ENCODE data around the gene NBR1. TPM values are rescaled to one million over a fixed set of nuclear protein-coding genes. Genes with fewer than 3 reads are reported as not detected.
A peak's percentile ranks its signal among the peaks of the same experiment; 100 is the strongest.

NBR1 gene
- total and polyA plus RNA-seq, 12 donors, result 28.5 to 120 (median 103) TPM

GRCh38 chr17:43211123-43211479, 40.1 kb downstream of the NBR1 start:
- Histone ChIP-seq H3K27ac (peak overlapping the region in 9 of 10 donors; percentile 71 to 90 (median 84)), H3K9me3 (no peaks in the 10 kb centered on the region), H3K4me1 (peaks cover 0 to 33% (median 20%) of the 10 kb centered on the region in 9 donors), H3K36me3 (peaks cover 0 to 82% (median 28%) of the 10 kb centered on the region in 9 donors), H3K27me3 (no peaks in the 10 kb centered on the region), H3K4me3 (peak overlapping the region in 9 of 10 donors; percentile 53 to 72 (median 68))
- TF ChIP-seq CTCF (IDR thresholded peaks at IDR 0.05), result no peak
- intact Hi-C loops (cut with DNase I), result loop anchor here in 3 of 10 donors (5.0 to 10.0 kb wide), 3 partner anchors 34 to 121 kb away; no protein-coding TSS in a partner anchor
- WGBS, 2 donors, result 45 to 50% methylated on average over 2 of the region's 2 CpGs
- ATAC-seq (no peak), DNase-seq (no peak)

- DNase-seq (peak; percentile 78 to 81), ATAC-seq (peak; percentile 88 to 96 (median 94))
- peak within 1 kb of the TSS; percentile 64 to 90 (median 83) for H3K27ac ChIP-seq
- 2 to 5% methylated on average over 54 of the region's 54 CpGs for WGBS, 2 donors
- H3K4me1 ChIP-seq, result peaks cover 0 to 33% (median 20%) of the 10 kb centered on the region in 9 donors
- H3K9me3 ChIP-seq, result no peaks in the 10 kb centered on the region
- H3K4me3 ChIP-seq, result peak within 1 kb of the TSS; percentile 42 to 72 (median 68)
- H3K36me3 ChIP-seq, result peaks cover 0 to 82% (median 32%) of the 10 kb centered on the region in 9 donors
- intact Hi-C loops (cut with DNase I), result loop anchor here in 3 of 10 donors (5.0 to 10.0 kb wide), 3 partner anchors 34 to 121 kb away; no protein-coding TSS in a partner anchor
- TF ChIP-seq CTCF (IDR thresholded peaks at IDR 0.05), result peak in 7 of 9 donors; percentile 15 to 52 (median 39)
- no peaks in the 10 kb centered on the region for H3K27me3 ChIP-seq
Measured at GRCh38 chr17:43211480-43212402, 40.7 kb downstream of the NBR1 start, which contains the start of gene TMEM106A. Gene TMEM106A (plus strand): TSS chr17:43211875. CDS start chr17:43213042, 1,167 bp downstream.

GRCh38 chr17:43212641-43213490, 41.9 kb downstream of the NBR1 start:
- DNase-seq (no peak), ATAC-seq (peak in 3 of 8 donors; percentile 9 to 27 (median 18))
- H3K4me3 ChIP-seq, result peak overlapping the region in 9 of 10 donors; percentile 53 to 72 (median 68)
- H3K27me3 ChIP-seq, result no peaks in the 10 kb centered on the region
- peak overlapping the region in 8 of 10 donors; percentile 71 to 90 (median 84) for H3K27ac ChIP-seq
- H3K36me3 ChIP-seq, result peaks cover 0 to 82% (median 23%) of the 10 kb centered on the region in 9 donors
- intact Hi-C loops (cut with DNase I), result loop anchor here in 3 of 10 donors (5.0 to 10.0 kb wide), 3 partner anchors 36 to 119 kb away; no protein-coding TSS in a partner anchor
- H3K9me3 ChIP-seq, result no peaks in the 10 kb centered on the region
- H3K4me1 ChIP-seq, result peaks cover 0 to 33% (median 20%) of the 10 kb centered on the region in 9 donors
- TF ChIP-seq CTCF (IDR thresholded peaks at IDR 0.05), result no peak
- WGBS, 2 donors, result 68 to 73% methylated on average over 7 of the region's 7 CpGs

All from heart right ventricle (tissue), 16 donors.